Prostate gland (tissue), 2 donors: ENCODE data around the gene SMARCA4.

ENCODE experiments used
- POLR2A ChIP-seq: fragments of 450-650 bp; IDR thresholded peaks from one replicate; pipeline ENCODE4 v1.6.1; 2016; ENCODE audit warnings: antibody characterized with exemption, mild to moderate bottlenecking
- POLR2AphosphoS5 ChIP-seq: sonication (generic); formaldehyde crosslinking; IDR thresholded peaks from one replicate; pipeline ENCODE4 v1.6.1; 2017; ENCODE audit warnings: antibody characterized with exemption
- TF ChIP-seq, protein P1 (sequence below), 4 experiments: fragments of 200-600 bp in 2 of 4; fragments of 450-650 bp in 2 of 4; sonication (generic) in 2 of 4; IDR thresholded peaks; 1 replicate in 3 of 4; 2 replicates in 1 of 4; pipeline ENCODE4 v1.5.1; 2016 to 2019; ENCODE audit warnings: antibody characterized with exemption in 4 of 4, mild to moderate bottlenecking in 2 of 4, moderate library complexity in 2 of 4

DNA sequence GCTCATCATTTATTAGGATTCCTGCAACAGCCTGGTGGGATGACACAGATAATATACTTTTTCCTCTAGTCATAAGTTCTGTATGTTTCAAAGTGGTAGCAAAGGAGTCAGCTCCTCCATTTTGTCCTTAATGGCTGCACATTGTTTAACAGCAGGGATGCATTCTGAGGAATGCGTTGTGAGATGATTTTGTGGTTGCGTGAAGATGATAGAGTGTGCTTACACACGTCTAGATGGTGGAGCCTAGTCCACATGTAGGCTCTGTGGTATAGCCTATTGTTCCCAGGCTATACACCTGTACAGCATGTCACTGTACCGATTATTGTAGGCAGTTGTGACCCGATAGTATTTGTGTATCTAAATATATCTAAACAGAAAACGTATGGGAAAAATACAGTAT lies 4.6 kb downstream of the SMARCA4 start:
- TF ChIP-seq, protein P1, sequence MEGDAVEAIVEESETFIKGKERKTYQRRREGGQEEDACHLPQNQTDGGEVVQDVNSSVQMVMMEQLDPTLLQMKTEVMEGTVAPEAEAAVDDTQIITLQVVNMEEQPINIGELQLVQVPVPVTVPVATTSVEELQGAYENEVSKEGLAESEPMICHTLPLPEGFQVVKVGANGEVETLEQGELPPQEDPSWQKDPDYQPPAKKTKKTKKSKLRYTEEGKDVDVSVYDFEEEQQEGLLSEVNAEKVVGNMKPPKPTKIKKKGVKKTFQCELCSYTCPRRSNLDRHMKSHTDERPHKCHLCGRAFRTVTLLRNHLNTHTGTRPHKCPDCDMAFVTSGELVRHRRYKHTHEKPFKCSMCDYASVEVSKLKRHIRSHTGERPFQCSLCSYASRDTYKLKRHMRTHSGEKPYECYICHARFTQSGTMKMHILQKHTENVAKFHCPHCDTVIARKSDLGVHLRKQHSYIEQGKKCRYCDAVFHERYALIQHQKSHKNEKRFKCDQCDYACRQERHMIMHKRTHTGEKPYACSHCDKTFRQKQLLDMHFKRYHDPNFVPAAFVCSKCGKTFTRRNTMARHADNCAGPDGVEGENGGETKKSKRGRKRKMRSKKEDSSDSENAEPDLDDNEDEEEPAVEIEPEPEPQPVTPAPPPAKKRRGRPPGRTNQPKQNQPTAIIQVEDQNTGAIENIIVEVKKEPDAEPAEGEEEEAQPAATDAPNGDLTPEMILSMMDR (IDR thresholded peaks at IDR 0.05) = no peak
- TF ChIP-seq POLR2A (no peak), POLR2AphosphoS5 (no peak)
